Measurements from ENCODE around the gene NR2C1.
A peak's percentile ranks its signal among the peaks of the same experiment; 100 is the strongest.

The NR2C1 gene

DNA sequence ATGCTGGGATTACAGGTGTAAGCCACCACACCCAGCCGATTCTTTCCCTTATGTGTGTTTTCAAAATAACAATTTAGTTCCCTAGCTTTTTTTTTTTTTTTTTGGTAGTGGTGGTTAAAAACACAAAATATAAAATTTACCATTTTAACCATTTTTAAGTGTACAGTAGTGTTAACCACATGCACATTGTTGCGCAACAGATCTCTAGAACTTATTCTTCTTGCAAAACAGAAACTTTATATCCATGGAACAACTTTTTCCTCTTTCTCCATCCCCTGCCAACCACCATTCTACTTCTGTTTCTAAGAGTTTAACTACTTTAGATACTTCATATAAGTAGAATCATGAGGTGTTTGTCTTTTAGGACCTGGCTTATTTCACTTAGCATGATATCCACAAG is 68.8 kb downstream of the NR2C1 start:
- in situ Hi-C loops (cut with HindIII; ENCODE audit: low pct_ligation_motif_present, low sequenced_read_pairs): no loop called here
- H3K27ac ChIP-seq: no peak overlapping the region
- H3K36me3 ChIP-seq (replicated peaks): peaks cover 2% of the 10 kb centered on the region
- no peaks in the 10 kb centered on the region for H3K27me3 ChIP-seq (replicated peaks)
- H3K4me3 ChIP-seq (ENCODE audit: low read depth, low read length): no peak overlapping the region
- no peak for DNase-seq
- TF ChIP-seq, protein P1, sequence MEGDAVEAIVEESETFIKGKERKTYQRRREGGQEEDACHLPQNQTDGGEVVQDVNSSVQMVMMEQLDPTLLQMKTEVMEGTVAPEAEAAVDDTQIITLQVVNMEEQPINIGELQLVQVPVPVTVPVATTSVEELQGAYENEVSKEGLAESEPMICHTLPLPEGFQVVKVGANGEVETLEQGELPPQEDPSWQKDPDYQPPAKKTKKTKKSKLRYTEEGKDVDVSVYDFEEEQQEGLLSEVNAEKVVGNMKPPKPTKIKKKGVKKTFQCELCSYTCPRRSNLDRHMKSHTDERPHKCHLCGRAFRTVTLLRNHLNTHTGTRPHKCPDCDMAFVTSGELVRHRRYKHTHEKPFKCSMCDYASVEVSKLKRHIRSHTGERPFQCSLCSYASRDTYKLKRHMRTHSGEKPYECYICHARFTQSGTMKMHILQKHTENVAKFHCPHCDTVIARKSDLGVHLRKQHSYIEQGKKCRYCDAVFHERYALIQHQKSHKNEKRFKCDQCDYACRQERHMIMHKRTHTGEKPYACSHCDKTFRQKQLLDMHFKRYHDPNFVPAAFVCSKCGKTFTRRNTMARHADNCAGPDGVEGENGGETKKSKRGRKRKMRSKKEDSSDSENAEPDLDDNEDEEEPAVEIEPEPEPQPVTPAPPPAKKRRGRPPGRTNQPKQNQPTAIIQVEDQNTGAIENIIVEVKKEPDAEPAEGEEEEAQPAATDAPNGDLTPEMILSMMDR (IDR thresholded peaks at IDR 0.05; ENCODE audit: low read depth, low read length, missing control alignments): no peak

DNA sequence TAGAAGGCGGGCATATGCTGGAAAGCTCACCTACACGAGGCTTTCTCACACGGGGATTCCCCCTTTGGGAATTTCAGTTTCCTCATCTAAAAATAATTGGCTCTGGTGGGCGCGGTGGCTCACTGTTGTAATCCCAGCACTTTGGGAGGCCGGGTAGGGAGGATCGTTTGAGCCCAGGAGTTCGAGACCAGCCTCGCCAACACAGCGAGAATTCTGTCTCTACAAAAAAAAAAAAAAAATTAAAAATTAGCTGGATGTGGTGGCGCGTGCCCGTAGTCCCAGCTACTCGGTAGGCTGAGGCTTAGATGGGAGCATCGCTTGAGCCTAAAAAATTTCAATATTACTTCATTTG is 69.5 kb downstream of the NR2C1 start:
- no peak for DNase-seq
- Histone ChIP-seq H3K27me3 (replicated peaks) (no peaks in the 10 kb centered on the region), H3K4me3 (ENCODE audit: low read depth, low read length) (peak overlapping the region; percentile 94), H3K27ac (peak overlapping the region; percentile 83), H3K36me3 (replicated peaks) (peaks cover 2% of the 10 kb centered on the region)
- in situ Hi-C loops (cut with HindIII; ENCODE audit: low pct_ligation_motif_present, low sequenced_read_pairs): no loop called here
- TF ChIP-seq, protein P1 (IDR thresholded peaks at IDR 0.05; ENCODE audit: low read depth, low read length, missing control alignments): no peak

DNA sequence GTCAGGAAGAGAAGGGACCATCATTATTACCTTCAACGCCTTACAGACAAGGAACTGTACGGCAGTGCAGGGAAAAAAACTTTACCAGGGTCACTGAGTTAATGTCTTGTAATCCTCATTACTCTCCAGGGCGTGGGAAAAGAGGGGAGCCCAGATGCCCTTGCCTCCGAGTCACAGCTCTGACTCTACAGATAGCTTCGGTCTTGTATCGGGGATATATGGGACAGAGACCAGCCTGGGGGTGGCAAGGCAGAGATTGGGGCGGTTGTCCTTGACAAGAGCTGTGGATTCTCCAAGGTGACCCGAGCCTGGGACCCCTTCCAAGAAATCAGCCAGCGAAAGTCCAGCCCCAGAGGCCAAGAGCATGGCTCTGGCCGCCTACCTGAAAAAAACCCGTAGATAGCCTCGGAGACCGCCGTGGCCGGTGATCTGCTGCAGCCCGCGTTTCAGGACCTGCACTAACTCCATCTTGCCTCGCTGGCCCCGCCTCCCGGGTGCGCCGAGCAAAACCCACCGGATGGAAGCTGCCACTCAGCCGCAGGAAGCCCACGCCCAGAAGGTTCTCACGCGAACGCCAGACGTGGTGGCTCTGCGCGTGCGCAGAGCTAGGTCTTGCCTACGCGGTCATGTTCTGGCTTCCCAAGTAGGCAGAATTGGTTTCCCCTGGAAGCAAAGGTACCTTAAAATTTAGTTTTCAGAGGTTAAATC is 70.1 kb downstream of the NR2C1 start, which contains the start of gene NDUFA12:
Gene NDUFA12, minus strand, starts transcription at position 485 of the 708 bp plus-strand sequence. Its CDS starts 17 bp downstream, at position 468.
- Histone ChIP-seq H3K36me3 (replicated peaks) (peaks cover 2% of the 10 kb centered on the region), H3K27ac (peak within 1 kb of the TSS; percentile 83), H3K27me3 (replicated peaks) (no peaks in the 10 kb centered on the region), H3K4me3 (ENCODE audit: low read depth, low read length) (peak within 1 kb of the TSS; percentile 94)
- peak; percentile 96 for DNase-seq
- in situ Hi-C loops (cut with HindIII; ENCODE audit: low pct_ligation_motif_present, low sequenced_read_pairs): no loop called here
- TF ChIP-seq, protein P1 (IDR thresholded peaks at IDR 0.05; ENCODE audit: low read depth, low read length, missing control alignments): no peak

DNA sequence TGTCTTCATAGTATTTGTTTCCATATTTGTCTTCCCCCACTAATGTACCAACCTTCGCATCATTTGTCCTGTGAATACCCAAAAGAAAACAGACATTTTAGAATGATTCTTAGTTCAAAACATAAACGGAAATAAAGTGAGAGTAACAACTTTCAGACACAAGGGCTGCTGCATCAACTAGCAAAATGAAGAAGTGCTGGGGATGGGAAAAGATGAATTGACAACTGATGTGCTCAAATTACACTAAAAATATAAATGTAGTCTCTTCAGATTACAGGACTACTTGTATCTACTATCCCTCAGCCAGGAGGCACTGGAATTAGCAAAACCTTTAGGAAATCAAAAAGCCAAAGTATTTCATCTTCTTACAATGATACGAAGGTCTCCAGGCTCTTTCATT is 70.7 kb downstream of the NR2C1 start:
- Histone ChIP-seq H3K4me3 (ENCODE audit: low read depth, low read length) (peak overlapping the region; percentile 94), H3K27me3 (replicated peaks) (no peaks in the 10 kb centered on the region), H3K27ac (peak overlapping the region; percentile 83), H3K36me3 (replicated peaks) (peaks cover 2% of the 10 kb centered on the region)
- in situ Hi-C loops (cut with HindIII; ENCODE audit: low pct_ligation_motif_present, low sequenced_read_pairs): no loop called here
- DNase-seq: no peak
- TF ChIP-seq, protein P1 (IDR thresholded peaks at IDR 0.05; ENCODE audit: low read depth, low read length, missing control alignments): no peak

DNA sequence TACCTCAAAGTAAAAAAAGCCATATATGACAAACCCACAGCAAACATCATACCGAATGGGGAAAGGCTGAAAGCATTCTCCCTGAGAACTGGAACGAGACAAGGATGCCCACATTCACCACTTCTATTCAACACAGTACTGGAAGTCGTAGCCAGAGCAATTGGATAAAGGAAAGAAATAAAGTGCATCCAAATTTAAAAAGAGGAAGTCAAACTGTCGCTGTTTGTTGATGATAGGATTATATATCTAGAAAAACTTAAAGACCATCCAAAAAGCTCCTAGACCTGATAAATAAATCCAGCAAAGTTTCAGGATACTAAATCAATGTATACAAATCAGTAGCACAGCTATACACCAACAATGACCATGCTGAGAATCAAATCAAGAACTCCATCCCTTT is 75.1 kb downstream of the NR2C1 start:
- in situ Hi-C loops (cut with HindIII; ENCODE audit: low pct_ligation_motif_present, low sequenced_read_pairs): no loop called here
- TF ChIP-seq, protein P1 (IDR thresholded peaks at IDR 0.05; ENCODE audit: low read depth, low read length, missing control alignments): no peak
- Histone ChIP-seq H3K36me3 (replicated peaks) (peaks cover 7% of the 10 kb centered on the region), H3K27ac (no peak overlapping the region), H3K27me3 (replicated peaks) (no peaks in the 10 kb centered on the region), H3K4me3 (ENCODE audit: low read depth, low read length) (no peak overlapping the region)
- no peak for DNase-seq

DNA sequence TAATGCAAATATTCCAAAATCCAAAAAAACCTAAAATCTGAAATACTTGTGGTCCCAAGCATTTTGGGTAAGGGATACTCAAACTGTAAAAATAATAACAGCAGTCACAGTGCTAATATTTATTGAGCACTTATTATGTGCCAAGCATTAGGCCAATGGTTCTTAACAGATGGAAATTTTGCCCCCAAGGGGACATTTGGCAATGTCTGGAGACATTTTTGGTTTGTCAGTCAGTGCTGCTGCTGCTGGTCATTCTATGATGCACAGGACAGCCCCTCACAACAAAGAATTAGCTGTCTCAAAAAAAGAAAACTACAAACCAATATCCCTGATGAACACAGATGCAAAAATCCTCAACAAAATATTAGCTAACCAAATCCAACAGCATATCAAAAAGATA is 75.7 kb downstream of the NR2C1 start:
- no peak overlapping the region for H3K4me3 ChIP-seq (ENCODE audit: low read depth, low read length)
- peaks cover 7% of the 10 kb centered on the region for H3K36me3 ChIP-seq (replicated peaks)
- in situ Hi-C loops (cut with HindIII; ENCODE audit: low pct_ligation_motif_present, low sequenced_read_pairs): no loop called here
- H3K27me3 ChIP-seq (replicated peaks): no peaks in the 10 kb centered on the region
- H3K27ac ChIP-seq: no peak overlapping the region
- TF ChIP-seq, protein P1 (IDR thresholded peaks at IDR 0.05; ENCODE audit: low read depth, low read length, missing control alignments): no peak
- DNase-seq: no peak
